Neural progenitor cell (in vitro differentiated cells): ENCODE data around the gene CDH13. TPM values are rescaled to one million over a fixed set of nuclear protein-coding genes. Genes with fewer than 3 reads are reported as not detected.

Source experiments
- DNase-seq: peaks from one replicate; pipeline ENCODE4 v3.0.0-alpha.2; 2016; ENCODE audit warnings: low spot score
- H2AFZ ChIP-seq: fragments of 200-600 bp; sonication (generic); replicated peaks from 2 replicates; pipeline ENCODE4 v1.6.1; 2016; ENCODE audit warnings: antibody characterized with exemption
- H3F3A ChIP-seq: fragments of 200-600 bp; sonication (generic); 2 replicates; pipeline ENCODE4 v1.6.1; 2016; ENCODE audit warnings: antibody characterized with exemption, low read depth
- H3K27ac ChIP-seq: fragments of 200-600 bp; sonication (generic); 2 replicates; pipeline ENCODE4 v1.5.1; 2016; ENCODE audit warnings: mild to moderate bottlenecking
- H3K27me3 ChIP-seq: fragments of 200-600 bp; sonication (generic); 2 replicates; pipeline ENCODE4 v1.6.1; 2016; ENCODE audit warnings: mild to moderate bottlenecking, moderate library complexity
- H3K36me3 ChIP-seq: fragments of 200-600 bp; sonication (generic); 2 replicates; pipeline ENCODE4 v1.5.1; 2016
- H3K4me1 ChIP-seq: fragments of 200-600 bp; sonication (generic); 2 replicates; pipeline ENCODE4 v1.6.1; 2016; ENCODE audit warnings: mixed run types
- H3K4me2 ChIP-seq: fragments of 200-600 bp; sonication (generic); 2 replicates; pipeline ENCODE4 v1.6.1; 2016
- H3K4me3 ChIP-seq: fragments of 200-600 bp; sonication (generic); 2 replicates; pipeline ENCODE4 v1.5.1; 2016
- H3K79me2 ChIP-seq: fragments of 200-600 bp; sonication (generic); 2 replicates; pipeline ENCODE4 v1.6.1; 2016; ENCODE audit warnings: low read depth
- H3K9ac ChIP-seq: fragments of 200-600 bp; sonication (generic); 2 replicates; pipeline ENCODE4 v1.6.1; 2016
- H3K9me3 ChIP-seq: fragments of 200-600 bp; sonication (generic); 2 replicates; pipeline ENCODE4 v1.5.1; 2016; ENCODE audit warnings: low read depth
- H4K20me1 ChIP-seq: fragments of 200-600 bp; sonication (generic); 2 replicates; pipeline ENCODE4 v1.6.1; 2016; ENCODE audit warnings: low read depth
- H3K27ac Mint-ChIP-seq: 3 replicates; pipeline ENCODE4 v1.8.0; 2021; ENCODE audit warnings: mixed read lengths
- H3K27me3 Mint-ChIP-seq: 2 replicates; pipeline ENCODE4 v1.8.0; 2022; ENCODE audit warnings: low read depth, mild to moderate bottlenecking, inconsistent platforms, moderate library complexity, mixed read lengths; ENCODE audit not compliant: insufficient read depth
- H3K36me3 Mint-ChIP-seq: 3 replicates; pipeline ENCODE4 v1.8.0; 2021; ENCODE audit warnings: mixed read lengths
- H3K4me1 Mint-ChIP-seq: 3 replicates; pipeline ENCODE4 v1.8.0; 2021; ENCODE audit warnings: mixed read lengths
- H3K4me3 Mint-ChIP-seq: 3 replicates; pipeline ENCODE4 v1.8.0; 2021; ENCODE audit warnings: mild to moderate bottlenecking, moderate library complexity, mixed read lengths
- H3K9me3 Mint-ChIP-seq: 3 replicates; pipeline ENCODE4 v1.8.0; 2020; ENCODE audit warnings: mixed read lengths
- EZH2 ChIP-seq: fragments of 200-600 bp; sonication (generic); IDR thresholded peaks from 2 replicates; pipeline ENCODE4 v1.6.1; 2017; ENCODE audit warnings: antibody characterized with exemption, mild to moderate bottlenecking, moderate library complexity
- EZH2phosphoT487 ChIP-seq: fragments of 200-600 bp; sonication (generic); IDR thresholded peaks from 2 replicates; pipeline ENCODE4 v1.6.1; 2017; ENCODE audit warnings: antibody characterized with exemption
- total RNA-seq: library from RNA; depleted of rRNA; stranded (reverse); fragments of >200 nt; gene quantifications from 2 replicates; pipeline ENCODE4 v1.2.3, GENCODE V29; 2015; ENCODE audit warnings: low replicate concordance
- TF ChIP-seq, protein P1 (sequence below): fragments of 200-600 bp; sonication (generic); IDR thresholded peaks from 2 replicates; pipeline ENCODE4 v1.5.1; 2017; ENCODE audit warnings: antibody characterized with exemption, mild to moderate bottlenecking

Gene CDH13
- total RNA-seq, 1 donor from 2014 or later: 3.0 TPM

DNA sequence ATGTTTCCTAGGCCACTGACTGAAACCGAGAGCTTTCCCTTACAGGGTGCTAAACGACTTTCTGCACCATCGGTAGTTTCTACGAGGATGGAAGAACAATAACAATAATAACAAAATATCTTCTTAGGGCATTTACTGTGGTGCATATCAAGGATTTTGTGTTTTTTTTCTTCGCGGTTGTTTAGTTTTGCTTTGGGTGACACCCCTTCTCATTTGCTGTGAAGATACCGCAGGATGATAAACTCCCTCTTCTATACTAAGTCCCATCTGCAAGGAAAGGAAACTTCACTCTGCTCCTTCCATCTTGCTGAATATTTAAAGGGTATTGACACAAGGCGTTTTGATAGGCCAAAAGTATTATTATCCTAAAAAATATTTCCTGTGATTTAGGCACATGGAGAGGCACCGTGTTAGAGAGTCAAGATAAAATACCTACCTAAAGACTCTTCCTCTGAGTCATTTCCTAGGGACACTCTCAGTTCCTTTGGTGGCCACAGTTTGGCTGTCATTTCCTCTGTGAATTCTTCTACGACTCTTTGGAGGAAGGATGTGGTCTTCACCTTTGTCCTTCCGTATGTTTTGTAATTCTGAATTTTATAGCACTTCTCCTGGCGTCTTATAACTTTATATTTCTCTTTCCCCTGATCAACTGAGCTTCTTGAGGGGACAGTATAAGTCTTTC is 318.8 kb downstream of the CDH13 start:
- Histone ChIP-seq H2AFZ (no peak overlapping the region), H3K27me3 (no peaks in the 10 kb centered on the region), H3K4me2 (no peak overlapping the region), H3K9me3 (no peaks in the 10 kb centered on the region), H4K20me1 (no peaks in the 10 kb centered on the region), H3K4me3 (no peak overlapping the region), H3K4me1 (no peaks in the 10 kb centered on the region), H3K36me3 (no peaks in the 10 kb centered on the region), H3K79me2 (no peaks in the 10 kb centered on the region), H3K9ac (no peak overlapping the region), H3F3A (no peaks in the 10 kb centered on the region), H3K27ac (no peak overlapping the region)
- Mint-ChIP-seq H3K4me3 (no peak overlapping the region), H3K9me3 (no peaks in the 10 kb centered on the region), H3K4me1 (no peaks in the 10 kb centered on the region), H3K27ac (no peak overlapping the region), H3K27me3 (peaks cover 2% of the 10 kb centered on the region), H3K36me3 (no peaks in the 10 kb centered on the region)
- TF ChIP-seq, protein P1, sequence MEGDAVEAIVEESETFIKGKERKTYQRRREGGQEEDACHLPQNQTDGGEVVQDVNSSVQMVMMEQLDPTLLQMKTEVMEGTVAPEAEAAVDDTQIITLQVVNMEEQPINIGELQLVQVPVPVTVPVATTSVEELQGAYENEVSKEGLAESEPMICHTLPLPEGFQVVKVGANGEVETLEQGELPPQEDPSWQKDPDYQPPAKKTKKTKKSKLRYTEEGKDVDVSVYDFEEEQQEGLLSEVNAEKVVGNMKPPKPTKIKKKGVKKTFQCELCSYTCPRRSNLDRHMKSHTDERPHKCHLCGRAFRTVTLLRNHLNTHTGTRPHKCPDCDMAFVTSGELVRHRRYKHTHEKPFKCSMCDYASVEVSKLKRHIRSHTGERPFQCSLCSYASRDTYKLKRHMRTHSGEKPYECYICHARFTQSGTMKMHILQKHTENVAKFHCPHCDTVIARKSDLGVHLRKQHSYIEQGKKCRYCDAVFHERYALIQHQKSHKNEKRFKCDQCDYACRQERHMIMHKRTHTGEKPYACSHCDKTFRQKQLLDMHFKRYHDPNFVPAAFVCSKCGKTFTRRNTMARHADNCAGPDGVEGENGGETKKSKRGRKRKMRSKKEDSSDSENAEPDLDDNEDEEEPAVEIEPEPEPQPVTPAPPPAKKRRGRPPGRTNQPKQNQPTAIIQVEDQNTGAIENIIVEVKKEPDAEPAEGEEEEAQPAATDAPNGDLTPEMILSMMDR: no peak
- TF ChIP-seq EZH2phosphoT487: no peak
- TF ChIP-seq EZH2: no peak
- no peak for DNase-seq

DNA sequence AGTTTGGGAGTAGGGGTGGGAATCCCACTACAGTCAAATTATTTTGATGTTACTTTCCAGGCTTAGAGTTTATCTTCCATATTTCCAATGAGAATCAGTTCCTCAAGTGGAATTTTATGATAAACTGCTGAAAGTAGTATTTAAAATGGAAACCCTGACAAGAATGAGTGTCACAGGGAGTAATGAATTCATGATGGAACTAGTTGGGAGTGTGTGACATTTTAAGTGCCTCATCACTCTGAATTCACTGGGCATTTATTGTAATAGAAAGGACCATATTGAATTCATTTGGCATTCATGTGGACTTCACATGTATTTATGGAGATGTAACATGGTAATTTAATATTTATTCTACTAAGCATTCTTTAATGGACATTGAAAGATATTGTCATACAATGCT is 320.9 kb downstream of the CDH13 start:
- Histone ChIP-seq H4K20me1 (no peaks in the 10 kb centered on the region), H3K36me3 (no peaks in the 10 kb centered on the region), H3K27me3 (no peaks in the 10 kb centered on the region), H3K4me3 (no peak overlapping the region), H3K27ac (no peak overlapping the region), H3F3A (no peaks in the 10 kb centered on the region), H2AFZ (no peak overlapping the region), H3K4me2 (no peak overlapping the region), H3K9ac (no peak overlapping the region), H3K9me3 (no peaks in the 10 kb centered on the region), H3K79me2 (no peaks in the 10 kb centered on the region), H3K4me1 (no peaks in the 10 kb centered on the region)
- H3K4me1 Mint-ChIP-seq: no peaks in the 10 kb centered on the region
- no peaks in the 10 kb centered on the region for H3K36me3 Mint-ChIP-seq
- DNase-seq: no peak
- peaks cover 2% of the 10 kb centered on the region for H3K27me3 Mint-ChIP-seq
- H3K9me3 Mint-ChIP-seq: no peaks in the 10 kb centered on the region
- no peak overlapping the region for H3K4me3 Mint-ChIP-seq
- TF ChIP-seq EZH2phosphoT487: no peak
- TF ChIP-seq EZH2: no peak
- TF ChIP-seq, protein P1: no peak
- H3K27ac Mint-ChIP-seq: no peak overlapping the region

DNA sequence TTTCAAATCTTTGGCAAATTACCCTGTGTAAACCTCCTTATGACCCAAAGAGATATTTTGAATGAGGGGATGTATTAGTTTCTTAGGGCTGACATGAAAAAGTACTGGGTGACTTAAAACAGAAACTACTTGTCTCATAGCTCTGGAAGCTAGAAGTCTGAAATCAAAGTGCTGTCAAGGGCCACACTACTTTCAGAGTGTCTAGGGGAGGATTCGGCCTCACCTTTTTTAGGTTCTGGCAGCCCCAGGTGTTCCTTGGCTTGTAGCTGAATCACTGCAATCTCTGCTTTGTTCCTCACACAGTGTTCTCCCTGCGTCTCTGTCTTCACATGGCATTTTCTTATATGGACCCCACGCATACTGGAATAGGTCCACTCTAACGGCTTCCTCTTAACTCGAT is 322.2 kb downstream of the CDH13 start:
- no peak for DNase-seq

More for the DNA sequence above, 322.2 kb downstream of the CDH13 start:
- Histone ChIP-seq H3K4me2 (no peak overlapping the region), H3F3A (no peaks in the 10 kb centered on the region), H3K9me3 (no peaks in the 10 kb centered on the region), H3K27ac (no peak overlapping the region), H3K79me2 (no peaks in the 10 kb centered on the region), H3K4me1 (no peaks in the 10 kb centered on the region), H2AFZ (no peak overlapping the region), H3K4me3 (no peak overlapping the region), H4K20me1 (no peaks in the 10 kb centered on the region), H3K27me3 (no peaks in the 10 kb centered on the region), H3K9ac (no peak overlapping the region), H3K36me3 (no peaks in the 10 kb centered on the region)
- H3K27ac Mint-ChIP-seq: no peak overlapping the region
- H3K4me3 Mint-ChIP-seq: no peak overlapping the region
- peaks cover 2% of the 10 kb centered on the region for H3K27me3 Mint-ChIP-seq
- no peaks in the 10 kb centered on the region for H3K36me3 Mint-ChIP-seq
- H3K9me3 Mint-ChIP-seq: no peaks in the 10 kb centered on the region
- TF ChIP-seq EZH2 (no peak), EZH2phosphoT487 (no peak)
- TF ChIP-seq, protein P1: no peak
- no peaks in the 10 kb centered on the region for H3K4me1 Mint-ChIP-seq
